Stomach smooth muscle (tissue), 2 donors: ENCODE results near the gene ING5.

Source experiments
- H3K27ac ChIP-seq: one replicate; pipeline ENCODE4 v1.7.0; 2013; ENCODE audit warnings: mild to moderate bottlenecking, low read length, inconsistent platforms
- H3K27me3 ChIP-seq, 2 donors: one replicate each; pipeline ENCODE4 v1.7.0; 2013; ENCODE audit warnings: low read length in 2 of 2; ENCODE audit not compliant: insufficient read depth in 2 of 2, control insufficient read depth in 1 of 2
- H3K36me3 ChIP-seq, 2 donors: one replicate each; pipeline ENCODE4 v1.7.0; 2013; ENCODE audit warnings: low read length in 2 of 2; ENCODE audit not compliant: control insufficient read depth in 2 of 2, insufficient read depth in 2 of 2
- H3K4me1 ChIP-seq: one replicate; pipeline ENCODE4 v1.7.0; 2013; ENCODE audit warnings: low read length; ENCODE audit not compliant: control insufficient read depth, insufficient read depth
- H3K4me3 ChIP-seq, 2 donors: one replicate each; pipeline ENCODE4 v1.7.0; 2013; ENCODE audit warnings: low read length in 2 of 2
- H3K9ac ChIP-seq, 2 donors: one replicate each; pipeline ENCODE4 v1.7.0; 2013; ENCODE audit warnings: low read length in 2 of 2, mild to moderate bottlenecking in 1 of 2
- H3K9me3 ChIP-seq, 2 donors: one replicate each; pipeline ENCODE4 v1.7.0; 2013; ENCODE audit warnings: low read length in 2 of 2; ENCODE audit not compliant: control insufficient read depth in 2 of 2
- donor health status: healthy.
- donor health status: Pancreatic carcinoma.

The ING5 gene

DNA sequence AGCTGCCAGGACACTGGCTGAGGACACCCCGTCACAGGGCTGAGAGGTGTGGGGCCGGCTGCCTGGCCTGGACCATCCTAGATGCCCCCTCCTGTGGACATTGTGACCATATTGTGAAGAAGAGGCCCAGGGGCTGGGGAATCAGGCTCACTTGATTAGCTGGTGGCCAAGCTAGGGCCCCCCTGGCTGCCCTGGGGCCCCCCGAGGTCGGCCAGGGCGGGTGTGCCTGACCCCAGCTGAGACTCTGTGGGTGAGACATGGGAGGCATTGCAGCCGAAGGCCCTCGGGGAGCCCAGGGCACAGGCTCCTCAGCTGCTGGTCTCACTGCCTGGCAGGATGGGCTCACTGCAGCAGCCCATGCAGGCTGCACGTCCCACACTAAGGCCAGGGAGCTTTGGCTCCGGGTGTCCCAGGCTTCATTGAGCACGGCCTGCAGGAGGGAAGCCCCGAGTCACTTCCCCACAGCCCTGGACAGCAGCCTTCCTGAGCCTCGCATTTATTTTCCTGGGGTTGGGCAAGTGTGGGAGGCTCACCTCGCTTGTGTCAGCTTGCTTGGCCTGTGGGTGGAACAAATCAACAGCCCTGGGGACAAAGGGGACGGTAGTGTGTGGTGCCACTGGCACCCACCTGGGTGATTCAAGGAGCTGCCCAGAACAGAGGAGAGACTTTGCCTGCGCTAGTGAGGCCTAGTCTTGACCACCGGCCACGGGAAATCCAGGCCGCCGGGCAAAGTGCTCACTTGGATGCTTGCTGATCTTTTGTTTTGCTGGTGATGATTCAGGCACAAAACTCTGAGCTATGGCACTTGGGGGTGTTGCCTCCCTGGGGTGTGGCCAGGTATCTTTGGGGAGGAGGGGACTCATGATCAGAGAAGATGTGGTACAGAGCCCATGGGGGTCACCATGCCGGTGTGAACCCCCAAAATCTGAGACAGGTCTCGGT is 76.1 kb downstream of the ING5 start:
- H3K9me3 ChIP-seq = no peaks in the 10 kb centered on the region
- H3K36me3 ChIP-seq = no peaks in the 10 kb centered on the region
- H3K4me3 ChIP-seq = no peak overlapping the region
- H3K9ac ChIP-seq = no peak overlapping the region
- peaks cover 22 to 26% of the 10 kb centered on the region in 2 donors for H3K27me3 ChIP-seq
- H3K4me1 ChIP-seq = no peaks in the 10 kb centered on the region
- H3K27ac ChIP-seq = no peak overlapping the region
